HEK293 (cell line): ENCODE measurements around the gene STOX2.

Experiments
- CTCF ChIA-PET: fragments of 350-600 bp; formaldehyde crosslinking; extraction: SDS; loops from one replicate; lab custom pipeline; 2021; ENCODE audit warnings: antibody characterized with exemption; lab: Yijun Ruan, JAX
- POLR2A ChIA-PET: fragments of 300-600 bp; formaldehyde crosslinking; extraction: SDS; loops from one replicate; lab custom pipeline; 2020; ENCODE audit warnings: antibody characterized with exemption, inconsistent platforms; lab: Yijun Ruan, JAX
- H3K27ac ChIP-seq: fragments of 200-500 bp; sonication (Bioruptor generic); 2 replicates; pipeline ENCODE4 v1.5.1; 2014; ENCODE audit warnings: low read depth, low read length, control low read depth, inconsistent platforms; ENCODE audit errors: extremely low read depth
- H3K36me3 ChIP-seq, 2 experiments: fragments of 200-500 bp in 1 of 2; sonication (Bioruptor generic) in 1 of 2; 1 replicate in 1 of 2; 2 replicates in 1 of 2; pipeline ENCODE4 v1.5.1; 2014 to 2017; ENCODE audit warnings: inconsistent platforms in 2 of 2, low read length in 2 of 2; ENCODE audit not compliant: control insufficient read depth in 2 of 2, insufficient read depth in 1 of 2
- H3K4me1 ChIP-seq: fragments of 200-500 bp; sonication (Bioruptor generic); 2 replicates; pipeline ENCODE4 v1.5.1; 2014; ENCODE audit warnings: mild to moderate bottlenecking, low read length, inconsistent platforms; ENCODE audit not compliant: control insufficient read depth, insufficient read depth
- H3K4me3 ChIP-seq: 2 replicates; pipeline ENCODE4 v1.5.1; 2011; ENCODE audit warnings: low read depth, mild to moderate bottlenecking, control low read depth, low read length, moderate library complexity
- H3K9me3 ChIP-seq: fragments of 200-500 bp; sonication (Bioruptor generic); 2 replicates; pipeline ENCODE4 v1.5.1; 2014; ENCODE audit warnings: low read depth, low read length, inconsistent platforms; ENCODE audit not compliant: control insufficient read depth, insufficient read depth
- ATF2 ChIP-seq: fragments of 450-650 bp; formaldehyde crosslinking; IDR thresholded peaks from 2 replicates; pipeline ENCODE4 v1.5.1; 2016; ENCODE audit warnings: missing biosample characterization, missing genetic modification characterization, low read depth
- FEZF1 ChIP-seq: fragments of 450-650 bp; formaldehyde crosslinking; IDR thresholded peaks from 2 replicates; pipeline ENCODE4 v1.5.1; 2016; ENCODE audit warnings: missing biosample characterization, missing genetic modification characterization
- GLIS1 ChIP-seq: fragments of 450-650 bp; formaldehyde crosslinking; IDR thresholded peaks from 2 replicates; pipeline ENCODE4 v1.5.1; 2016; ENCODE audit warnings: missing biosample characterization, missing genetic modification characterization
- PATZ1 ChIP-seq: fragments of 450-650 bp; formaldehyde crosslinking; IDR thresholded peaks from 2 replicates; pipeline ENCODE4 v1.5.1; 2016; ENCODE audit warnings: missing biosample characterization, missing genetic modification characterization
- TRIM28 ChIP-seq: IDR thresholded peaks from 2 replicates; pipeline ENCODE4 v1.6.1; 2011; ENCODE audit warnings: low read length, control low read depth, borderline replicate concordance
- ZFP37 ChIP-seq: fragments of 450-650 bp; formaldehyde crosslinking; IDR thresholded peaks from 2 replicates; pipeline ENCODE4 v1.5.1; 2016; ENCODE audit warnings: missing biosample characterization, missing genetic modification characterization
- ZNF10 ChIP-seq: fragments of 450-650 bp; formaldehyde crosslinking; IDR thresholded peaks from 2 replicates; pipeline ENCODE4 v1.5.1; 2017; ENCODE audit warnings: missing biosample characterization, missing genetic modification characterization
- ZNF133 ChIP-seq: fragments of 450-650 bp; formaldehyde crosslinking; IDR thresholded peaks from 2 replicates; pipeline ENCODE4 v1.5.1; 2016; ENCODE audit warnings: missing biosample characterization, missing genetic modification characterization
- ZNF26 ChIP-seq: fragments of 450-650 bp; formaldehyde crosslinking; IDR thresholded peaks from 2 replicates; pipeline ENCODE4 v1.5.1; 2016; ENCODE audit warnings: missing biosample characterization, missing genetic modification characterization
- ZNF280C ChIP-seq: fragments of 450-650 bp; formaldehyde crosslinking; IDR thresholded peaks from 2 replicates; pipeline ENCODE4 v1.5.1; 2016; ENCODE audit warnings: missing biosample characterization, missing genetic modification characterization
- ZNF341 ChIP-seq: fragments of 450-650 bp; formaldehyde crosslinking; IDR thresholded peaks from 2 replicates; pipeline ENCODE4; 2016; ENCODE audit warnings: low read depth, missing biosample characterization, missing genetic modification characterization
- ZNF350 ChIP-seq: fragments of 450-650 bp; formaldehyde crosslinking; IDR thresholded peaks from 2 replicates; pipeline ENCODE4 v1.5.0; 2017; ENCODE audit warnings: missing biosample characterization, mild to moderate bottlenecking, missing genetic modification characterization
- ZNF366 ChIP-seq: fragments of 450-650 bp; formaldehyde crosslinking; conservative IDR thresholded peaks from 2 replicates; pipeline ENCODE4 v1.5.1; 2016; ENCODE audit warnings: missing biosample characterization, missing genetic modification characterization
- ZNF37A ChIP-seq: fragments of 450-650 bp; IDR thresholded peaks from 2 replicates; pipeline ENCODE4 v1.5.1; 2018; ENCODE audit warnings: missing biosample characterization, missing genetic modification characterization
- ZNF621 ChIP-seq: fragments of 450-650 bp; formaldehyde crosslinking; IDR thresholded peaks from 2 replicates; pipeline ENCODE4 v1.5.1; 2017; ENCODE audit warnings: missing biosample characterization, missing genetic modification characterization
- ZNF677 ChIP-seq: fragments of 450-650 bp; IDR thresholded peaks from 2 replicates; pipeline ENCODE4 v1.5.0; 2018; ENCODE audit warnings: missing biosample characterization, mild to moderate bottlenecking, missing genetic modification characterization, moderate library complexity
- ZNF692 ChIP-seq: fragments of 450-650 bp; formaldehyde crosslinking; IDR thresholded peaks from 2 replicates; pipeline ENCODE4 v1.5.1; 2016; ENCODE audit warnings: missing biosample characterization, missing genetic modification characterization

Gene STOX2

GRCh38 chr4:183905593-183906488 is 734 bp downstream of the STOX2 start (continued):
- TF ChIP-seq ZNF692 (no peak), ZNF341 (tag by site-specific recombination) (peak; percentile 79), ZNF26 (tag by site-specific recombination) (no peak), ZNF621 (tag by site-specific recombination) (no peak), ZNF677 (0 out of 2 replicates have a peak, but pooled peaks have one; percentile 0), ZFP37 (tag by site-specific recombination) (0 out of 2 replicates have a peak, but pooled peaks have one; percentile 22), ZNF10 (tag by site-specific recombination) (no peak), ZNF280C (tag by site-specific recombination) (no peak), ZNF366 (tag by site-specific recombination) (no peak), ZNF37A (no peak), ZNF133 (tag by site-specific recombination) (no peak), GLIS1 (tag by site-specific recombination) (peak; percentile 11; the same call in 1 of the 2 replicates), FEZF1 (tag by site-specific recombination) (no peak), ATF2 (no peak)

GRCh38 chr4:183906489-183906738 is 1.3 kb downstream of the STOX2 start:
- Histone ChIP-seq H3K9me3 (no peaks in the 10 kb centered on the region), H3K27ac (peak overlapping the region; percentile 51; the same call in 1 of the 2 replicates), H3K36me3 (no peaks in the 10 kb centered on the region), H3K4me3 (peak overlapping the region; percentile 63), H3K4me1 (no peaks in the 10 kb centered on the region; the same call in none of the 2 replicates)
- CTCF ChIA-PET, result no interaction called here
- TF ChIP-seq PATZ1 (tag by site-specific recombination), result 0 out of 2 replicates have a peak, but pooled peaks have one; percentile 20
- no peak for TF ChIP-seq TRIM28
- no peak for TF ChIP-seq ZNF350 (tag by site-specific recombination)
- POLR2A ChIA-PET, result interaction anchor here (0.6 to 1.5 kb wide), 2 partner anchors 30 to 316 kb away, joined by 3 to 5 read pairs; no protein-coding TSS in a partner anchor
